Keratinocyte (primary cell): Measurements from ENCODE around the gene GHRH.
A peak's percentile ranks its signal among the peaks of the same experiment; 100 is the strongest.

Source experiments
- EZH2 ChIP-seq: IDR thresholded peaks from one replicate; pipeline ENCODE4 v1.6.1; 2012; ENCODE audit warnings: inconsistent platforms, mild to moderate bottlenecking, low read length, moderate library complexity
- TF ChIP-seq, protein P1 (sequence below), 3 experiments: IDR thresholded peaks in 1 of 3; conservative IDR thresholded peaks in 1 of 3; optimal IDR thresholded peaks in 1 of 3; 2 replicates in 2 of 3; 3 replicates in 1 of 3; pipeline versions ENCODE3 to v1.5.1; 2011; ENCODE audit warnings: low read length in 3 of 3, mild to moderate bottlenecking in 3 of 3, moderate library complexity in 2 of 3, control low read depth in 1 of 3, inconsistent platforms in 1 of 3; ENCODE audit not compliant: insufficient read depth in 2 of 3; ENCODE audit errors: extremely low read depth in 1 of 3

DNA sequence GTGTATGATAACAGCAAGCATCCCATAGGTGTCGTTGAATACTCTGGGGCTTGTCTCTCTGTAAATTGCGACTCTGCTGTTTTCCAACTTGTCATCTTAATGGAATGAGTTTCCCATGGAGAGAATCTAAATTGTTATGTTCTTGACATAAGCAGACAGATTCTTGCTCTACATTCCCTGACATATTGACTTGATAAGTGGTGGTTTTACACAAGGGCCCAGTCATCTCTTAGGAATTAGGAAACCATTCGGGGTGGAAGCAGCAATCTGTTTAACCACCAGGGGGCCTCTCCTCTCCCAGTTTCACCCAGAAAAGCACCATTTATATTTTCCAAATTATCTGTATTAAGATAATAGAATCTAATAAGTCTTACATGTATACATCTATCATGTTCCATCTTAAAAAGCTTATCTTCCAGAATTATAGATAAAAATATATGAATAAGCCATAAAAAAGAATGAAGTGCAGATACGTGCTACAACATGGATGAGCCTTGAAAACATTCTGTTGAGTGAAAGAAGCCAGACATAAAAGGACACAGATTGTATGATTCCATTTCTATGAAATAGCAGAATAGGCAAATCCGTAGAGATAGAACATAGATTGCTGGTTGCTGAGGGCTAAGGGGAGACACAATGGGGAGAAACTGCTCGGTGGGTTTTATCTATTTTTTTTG lies 59.2 kb downstream of the GHRH start:
- TF ChIP-seq, protein P1, sequence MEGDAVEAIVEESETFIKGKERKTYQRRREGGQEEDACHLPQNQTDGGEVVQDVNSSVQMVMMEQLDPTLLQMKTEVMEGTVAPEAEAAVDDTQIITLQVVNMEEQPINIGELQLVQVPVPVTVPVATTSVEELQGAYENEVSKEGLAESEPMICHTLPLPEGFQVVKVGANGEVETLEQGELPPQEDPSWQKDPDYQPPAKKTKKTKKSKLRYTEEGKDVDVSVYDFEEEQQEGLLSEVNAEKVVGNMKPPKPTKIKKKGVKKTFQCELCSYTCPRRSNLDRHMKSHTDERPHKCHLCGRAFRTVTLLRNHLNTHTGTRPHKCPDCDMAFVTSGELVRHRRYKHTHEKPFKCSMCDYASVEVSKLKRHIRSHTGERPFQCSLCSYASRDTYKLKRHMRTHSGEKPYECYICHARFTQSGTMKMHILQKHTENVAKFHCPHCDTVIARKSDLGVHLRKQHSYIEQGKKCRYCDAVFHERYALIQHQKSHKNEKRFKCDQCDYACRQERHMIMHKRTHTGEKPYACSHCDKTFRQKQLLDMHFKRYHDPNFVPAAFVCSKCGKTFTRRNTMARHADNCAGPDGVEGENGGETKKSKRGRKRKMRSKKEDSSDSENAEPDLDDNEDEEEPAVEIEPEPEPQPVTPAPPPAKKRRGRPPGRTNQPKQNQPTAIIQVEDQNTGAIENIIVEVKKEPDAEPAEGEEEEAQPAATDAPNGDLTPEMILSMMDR (optimal IDR thresholded peaks at IDR 0.05 in 1 of 3, IDR thresholded peaks at IDR 0.05 in 1 of 3, conservative IDR thresholded peaks at IDR 0.05 in 1 of 3; ENCODE audit: extremely low read depth in 1 of 3, insufficient read depth in 2 of 3, low read length in 3 of 3) = peak; percentile 62 to 91 (median 72)
- TF ChIP-seq EZH2 = no peak
